Fibroblast of lung (primary cell): ENCODE results near the gene KIAA1755. TPM values are rescaled to one million over a fixed set of nuclear protein-coding genes. Genes with fewer than 3 reads are reported as not detected.

Experiments used
- DNase-seq, 2 donors: peaks; one replicate each; pipeline versions ENCODE4 v3.0.0 to v3.0.0-alpha.2; 2010; ENCODE audit warnings: low read depth in 2 of 2
- H2AFZ ChIP-seq: 2 replicates; pipeline ENCODE4 v1.5.1; 2012; ENCODE audit warnings: low read length, control low read depth, inconsistent platforms
- H3K27ac ChIP-seq: 2 replicates; pipeline ENCODE4 v1.5.1; 2011; ENCODE audit warnings: low read length, control low read depth; ENCODE audit not compliant: insufficient read depth
- H3K27me3 ChIP-seq: 2 replicates; pipeline ENCODE4 v1.5.1; 2011; ENCODE audit warnings: mild to moderate bottlenecking, low read length; ENCODE audit not compliant: control insufficient read depth, insufficient read depth
- H3K36me3 ChIP-seq: 2 replicates; pipeline ENCODE4 v1.5.1; 2011; ENCODE audit warnings: low read length; ENCODE audit not compliant: control insufficient read depth, insufficient read depth
- H3K4me1 ChIP-seq: 2 replicates; pipeline ENCODE4 v1.5.1; 2011; ENCODE audit warnings: low read length; ENCODE audit not compliant: control insufficient read depth, insufficient read depth; ENCODE audit errors: extremely low read depth
- H3K4me2 ChIP-seq: 2 replicates; pipeline ENCODE4 v1.5.1; 2011; ENCODE audit warnings: low read length, control low read depth; ENCODE audit not compliant: insufficient read depth; ENCODE audit errors: extremely low read depth
- H3K4me3 ChIP-seq, 4 experiments: fragments of 200-600 bp in 1 of 4; sonication (generic) in 1 of 4; replicated peaks in 1 of 4; 2 replicates each; pipeline ENCODE4 v1.5.1; 2011 to 2016; ENCODE audit warnings: low read length in 4 of 4, low read depth in 3 of 4, mild to moderate bottlenecking in 3 of 4, control low read depth in 2 of 4, inconsistent platforms in 1 of 4, mixed read lengths in 1 of 4; ENCODE audit not compliant: insufficient read depth in 1 of 4; ENCODE audit errors: control extremely low read depth in 1 of 4
- H3K79me2 ChIP-seq: 2 replicates; pipeline ENCODE4 v1.5.1; 2012; ENCODE audit warnings: mild to moderate bottlenecking, low read length, inconsistent platforms; ENCODE audit not compliant: control insufficient read depth, insufficient read depth
- H3K9ac ChIP-seq: 2 replicates; pipeline ENCODE4 v1.5.1; 2011; ENCODE audit warnings: mild to moderate bottlenecking, low read length, control low read depth; ENCODE audit not compliant: insufficient read depth
- H3K9me3 ChIP-seq: 2 replicates; pipeline ENCODE4 v1.5.1; 2012; ENCODE audit warnings: low read depth, low read length; ENCODE audit not compliant: control insufficient read depth, insufficient read depth
- H4K20me1 ChIP-seq: 2 replicates; pipeline ENCODE4 v1.5.1; 2011; ENCODE audit warnings: low read length; ENCODE audit not compliant: control insufficient read depth, insufficient read depth; ENCODE audit errors: extremely low read depth
- CTCF ChIP-seq, 2 donors: IDR thresholded peaks in 1 of 2; conservative IDR thresholded peaks in 1 of 2; 1 replicate in 1 of 2; 2 replicates in 1 of 2; pipeline ENCODE4 v1.5.1; 2011 to 2012; ENCODE audit warnings: low read length in 2 of 2, control low read depth in 1 of 2, inconsistent platforms in 1 of 2, low read depth in 1 of 2, mild to moderate bottlenecking in 1 of 2
- EZH2 ChIP-seq: IDR thresholded peaks from 2 replicates; pipeline ENCODE4 v1.5.1; 2012; ENCODE audit warnings: low read length, control low read depth, mild to moderate bottlenecking; ENCODE audit errors: missing control alignments
- polyA plus RNA-seq, 2 donors: library from polyadenylated mRNA; depleted of rRNA in 1 of 2; stranded (reverse) in 1 of 2; unstranded in 1 of 2; fragments of >200 nt; gene quantifications; 2 replicates each; pipeline ENCODE4 v1.2.1, GENCODE V29; 2011 to 2012; ENCODE audit warnings: missing spikeins in 1 of 2
- total RNA-seq: library from RNA; depleted of rRNA; stranded (reverse); fragments of >200 nt; gene quantifications from 2 replicates; pipeline ENCODE4 v1.2.1, GENCODE V29; 2014

The KIAA1755 gene
- total and polyA plus RNA-seq, 2 donors (not counting 1 experiment from before 2014, with no cell fraction given), result 0.60 to 2.8 TPM

GRCh38 chr20:38269715-38270114 lies 9.2 kb upstream of the KIAA1755 start:
- no peaks in the 10 kb centered on the region for H3K9me3 ChIP-seq
- no peak overlapping the region for H3K27ac ChIP-seq
- peaks cover 23% of the 10 kb centered on the region for H3K4me1 ChIP-seq
- no peak overlapping the region for H3K4me2 ChIP-seq
- H3K4me3 ChIP-seq, result no peak overlapping the region
- no peaks in the 10 kb centered on the region for H3K79me2 ChIP-seq
- TF ChIP-seq EZH2, result no peak
- TF ChIP-seq CTCF (conservative IDR thresholded peaks at IDR 0.05 in 1 of 2, IDR thresholded peaks at IDR 0.05 in 1 of 2; ENCODE audit: low read depth in 1 of 2, low read length in 2 of 2), result no peak
- no peaks in the 10 kb centered on the region for H3K36me3 ChIP-seq
- no peak overlapping the region for H2AFZ ChIP-seq
- no peaks in the 10 kb centered on the region for H4K20me1 ChIP-seq
- DNase-seq, result no peak
- H3K9ac ChIP-seq, result no peak overlapping the region
- no peaks in the 10 kb centered on the region for H3K27me3 ChIP-seq

GRCh38 chr20:38269040-38269439 lies 8.5 kb upstream of the KIAA1755 start:
- no peak overlapping the region for H3K4me3 ChIP-seq
- no peak overlapping the region for H2AFZ ChIP-seq
- H3K4me1 ChIP-seq, result peaks cover 23% of the 10 kb centered on the region
- no peaks in the 10 kb centered on the region for H3K9me3 ChIP-seq
- no peak for DNase-seq
- H4K20me1 ChIP-seq, result no peaks in the 10 kb centered on the region
- no peak for TF ChIP-seq CTCF (conservative IDR thresholded peaks at IDR 0.05 in 1 of 2, IDR thresholded peaks at IDR 0.05 in 1 of 2; ENCODE audit: low read depth in 1 of 2, low read length in 2 of 2)
- TF ChIP-seq EZH2, result no peak
- no peak overlapping the region for H3K4me2 ChIP-seq
- H3K27ac ChIP-seq, result no peak overlapping the region
- H3K36me3 ChIP-seq, result no peaks in the 10 kb centered on the region
- H3K27me3 ChIP-seq, result no peaks in the 10 kb centered on the region
- H3K79me2 ChIP-seq, result no peaks in the 10 kb centered on the region
- H3K9ac ChIP-seq, result no peak overlapping the region

GRCh38 chr20:38267901-38268514 lies 7.5 kb upstream of the KIAA1755 start:
- H3K27me3 ChIP-seq, result no peaks in the 10 kb centered on the region
- H3K36me3 ChIP-seq, result no peaks in the 10 kb centered on the region
- no peaks in the 10 kb centered on the region for H3K79me2 ChIP-seq
- H3K9me3 ChIP-seq, result no peaks in the 10 kb centered on the region
- no peaks in the 10 kb centered on the region for H4K20me1 ChIP-seq
- TF ChIP-seq EZH2 (no peak), CTCF (conservative IDR thresholded peaks at IDR 0.05 in 1 of 2, IDR thresholded peaks at IDR 0.05 in 1 of 2; ENCODE audit: low read depth in 1 of 2, low read length in 2 of 2) (no peak)
- no peak for DNase-seq
- no peak overlapping the region for H2AFZ ChIP-seq
- no peak overlapping the region for H3K4me3 ChIP-seq
- no peak overlapping the region for H3K4me2 ChIP-seq
- H3K9ac ChIP-seq, result no peak overlapping the region
- peaks cover 17% of the 10 kb centered on the region for H3K4me1 ChIP-seq
- no peak overlapping the region for H3K27ac ChIP-seq
